ENCODE data around the gene GRIA3.
"Not testable (repeated sequence)": the region's sequence is repeated elsewhere in the genome, so short reads cannot be mapped to it uniquely, and the experiment has no call there.

GRIA3 gene

GRCh38 chrX:123277347-123277746, 93.3 kb downstream of the GRIA3 start:
- Histone ChIP-seq H3K36me3 (ENCODE audit: insufficient read depth, low read length) (no peaks in the 10 kb centered on the region), H3K4me1 (ENCODE audit: insufficient read depth, low read length) (no peaks in the 10 kb centered on the region), H3K9ac (ENCODE audit: low read depth, low read length) (no peak overlapping the region), H3K27ac (ENCODE audit: low read length) (no peak overlapping the region), H3K9me3 (ENCODE audit: insufficient read depth, low read length, severe bottlenecking) (no peaks in the 10 kb centered on the region), H3K4me3 (ENCODE audit: low read depth in 1 of 2, low read length in 2 of 2) (no peak overlapping the region), H3K27me3 (ENCODE audit: insufficient read depth, low read length, poor library complexity) (no peaks in the 10 kb centered on the region), H4K20me1 (ENCODE audit: insufficient read depth, low read length) (no peaks in the 10 kb centered on the region), H3K79me2 (ENCODE audit: insufficient read depth, low read length) (no peaks in the 10 kb centered on the region), H2AFZ (ENCODE audit: low read depth, low read length) (no peak overlapping the region), H3K4me2 (ENCODE audit: insufficient read depth, low read length) (no peak overlapping the region)
- ATAC-seq (ENCODE audit: insufficient read depth, low read depth): no peak
- TF ChIP-seq EZH2 (IDR thresholded peaks at IDR 0.05; ENCODE audit: borderline replicate concordance, low read depth, low read length, severe bottlenecking): no peak
- no peak for TF ChIP-seq CTCF (IDR thresholded peaks at IDR 0.05; ENCODE audit: borderline replicate concordance, extremely low read depth, low read length, poor library complexity, severe bottlenecking)
- no peak for DNase-seq

GRCh38 chrX:123277821-123278220, 93.7 kb downstream of the GRIA3 start:
- Histone ChIP-seq H3K27me3 (ENCODE audit: insufficient read depth, low read length, poor library complexity) (no peaks in the 10 kb centered on the region), H3K4me3 (ENCODE audit: low read depth in 1 of 2, low read length in 2 of 2) (no peak overlapping the region), H3K9ac (ENCODE audit: low read depth, low read length) (no peak overlapping the region), H3K9me3 (ENCODE audit: insufficient read depth, low read length, severe bottlenecking) (no peaks in the 10 kb centered on the region), H3K4me2 (ENCODE audit: insufficient read depth, low read length) (no peak overlapping the region), H3K27ac (ENCODE audit: low read length) (no peak overlapping the region), H4K20me1 (ENCODE audit: insufficient read depth, low read length) (no peaks in the 10 kb centered on the region), H2AFZ (ENCODE audit: low read depth, low read length) (no peak overlapping the region), H3K36me3 (ENCODE audit: insufficient read depth, low read length) (no peaks in the 10 kb centered on the region), H3K4me1 (ENCODE audit: insufficient read depth, low read length) (no peaks in the 10 kb centered on the region), H3K79me2 (ENCODE audit: insufficient read depth, low read length) (no peaks in the 10 kb centered on the region)
- no peak for ATAC-seq (ENCODE audit: insufficient read depth, low read depth)
- no peak for DNase-seq
- TF ChIP-seq EZH2 (IDR thresholded peaks at IDR 0.05; ENCODE audit: borderline replicate concordance, low read depth, low read length, severe bottlenecking): no peak
- no peak for TF ChIP-seq CTCF (IDR thresholded peaks at IDR 0.05; ENCODE audit: borderline replicate concordance, extremely low read depth, low read length, poor library complexity, severe bottlenecking)

GRCh38 chrX:123282241-123282640, 98.2 kb downstream of the GRIA3 start:
- Histone ChIP-seq H3K36me3 (ENCODE audit: insufficient read depth, low read length) (no peaks in the 10 kb centered on the region), H3K9me3 (ENCODE audit: insufficient read depth, low read length, severe bottlenecking) (no peaks in the 10 kb centered on the region), H3K79me2 (ENCODE audit: insufficient read depth, low read length) (no peaks in the 10 kb centered on the region), H3K4me2 (ENCODE audit: insufficient read depth, low read length) (no peak overlapping the region), H4K20me1 (ENCODE audit: insufficient read depth, low read length) (no peaks in the 10 kb centered on the region), H3K4me1 (ENCODE audit: insufficient read depth, low read length) (no peaks in the 10 kb centered on the region), H3K9ac (ENCODE audit: low read depth, low read length) (no peak overlapping the region), H3K4me3 (ENCODE audit: low read depth in 1 of 2, low read length in 2 of 2) (no peak overlapping the region), H2AFZ (ENCODE audit: low read depth, low read length) (no peak overlapping the region), H3K27ac (ENCODE audit: low read length) (no peak overlapping the region), H3K27me3 (ENCODE audit: insufficient read depth, low read length, poor library complexity) (no peaks in the 10 kb centered on the region)
- no peak for TF ChIP-seq CTCF (IDR thresholded peaks at IDR 0.05; ENCODE audit: borderline replicate concordance, extremely low read depth, low read length, poor library complexity, severe bottlenecking)
- ATAC-seq (ENCODE audit: insufficient read depth, low read depth) (no peak), DNase-seq (no peak)

- not testable (repeated sequence) for DNase-seq; H3K27me3 ChIP-seq (ENCODE audit: insufficient read depth, low read length, poor library complexity); H3K4me3 ChIP-seq (ENCODE audit: low read depth in 1 of 2, low read length in 2 of 2); H3K79me2 ChIP-seq (ENCODE audit: insufficient read depth, low read length); H3K4me1 ChIP-seq (ENCODE audit: insufficient read depth, low read length); H3K9me3 ChIP-seq (ENCODE audit: insufficient read depth, low read length, severe bottlenecking); H2AFZ ChIP-seq (ENCODE audit: low read depth, low read length); ATAC-seq (ENCODE audit: insufficient read depth, low read depth); H3K36me3 ChIP-seq (ENCODE audit: insufficient read depth, low read length); H3K9ac ChIP-seq (ENCODE audit: low read depth, low read length); H3K4me2 ChIP-seq (ENCODE audit: insufficient read depth, low read length); H3K27ac ChIP-seq (ENCODE audit: low read length); H4K20me1 ChIP-seq (ENCODE audit: insufficient read depth, low read length)
These were observed 99.3 kb downstream of the GRIA3 start for GRCh38 chrX:123283407-123283806.

Data from DND-41 (cell line).